ENCODE results near the gene RHOXF2. TPM values are rescaled to one million over a fixed set of nuclear protein-coding genes. Genes with fewer than 3 reads are reported as not detected.

Gene RHOXF2, protein sequence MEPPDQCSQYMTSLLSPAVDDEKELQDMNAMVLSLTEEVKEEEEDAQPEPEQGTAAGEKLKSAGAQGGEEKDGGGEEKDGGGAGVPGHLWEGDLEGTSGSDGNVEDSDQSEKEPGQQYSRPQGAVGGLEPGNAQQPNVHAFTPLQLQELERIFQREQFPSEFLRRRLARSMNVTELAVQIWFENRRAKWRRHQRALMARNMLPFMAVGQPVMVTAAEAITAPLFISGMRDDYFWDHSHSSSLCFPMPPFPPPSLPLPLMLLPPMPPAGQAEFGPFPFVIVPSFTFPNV
- total RNA-seq = not detected in 2 replicates

DNA sequence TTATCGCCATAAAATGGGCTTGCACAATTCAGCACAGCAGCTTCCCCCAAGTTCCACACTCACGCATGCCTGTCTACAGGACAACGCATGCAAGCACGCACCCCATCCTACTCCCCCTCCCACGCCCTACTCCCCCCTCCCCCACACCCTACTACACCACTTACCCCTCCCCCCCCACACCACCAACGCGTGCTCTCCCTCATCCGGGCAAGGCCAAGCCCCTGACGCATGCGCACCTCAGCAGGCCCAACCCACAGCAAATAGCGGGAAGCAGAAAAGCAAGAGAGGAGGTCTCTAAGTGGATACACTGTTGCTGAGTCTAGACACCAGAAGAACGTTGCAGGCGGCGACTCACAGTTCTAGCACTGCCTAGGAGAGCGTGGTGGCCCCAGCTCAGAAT, at the start of gene RHOXF2:
TSS of gene RHOXF2 (plus strand) at position 301 of the 400 bp plus-strand sequence. CDS start 138 bp downstream, outside the sequence.

DNA sequence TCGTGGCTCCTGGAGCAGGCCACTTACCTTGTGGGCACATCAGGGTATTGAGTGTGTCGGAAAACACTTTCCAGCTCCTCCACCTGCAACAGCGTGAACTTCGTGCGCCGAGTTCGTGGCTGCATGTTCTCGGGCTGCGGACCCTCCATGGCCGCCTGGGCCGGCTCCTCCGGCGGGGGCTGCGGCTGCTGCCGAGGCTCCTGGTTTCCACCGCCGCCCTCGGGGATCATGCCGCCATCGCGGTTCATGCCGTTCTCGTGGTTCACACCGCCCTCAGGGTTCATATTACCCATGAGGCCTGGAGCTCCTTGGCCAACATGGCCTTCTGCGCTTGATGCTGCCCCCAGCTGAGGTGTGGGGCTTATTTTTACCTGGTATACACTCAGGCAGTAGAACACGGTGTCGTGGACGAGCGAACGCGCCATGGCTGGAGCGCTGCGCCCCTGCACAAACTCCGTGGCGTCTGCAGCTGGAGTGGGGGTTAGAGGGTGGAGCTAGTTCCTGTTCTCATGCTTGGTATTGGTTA, 42.9 kb upstream of the RHOXF2 start, which contains the start of gene RHOXF1:
TSS of gene RHOXF1 (minus strand) at position 476 of the 526 bp plus-strand sequence. CDS start at position 425, 51 bp downstream.

Other genes with a start within 250 kb of the RHOXF2 start
- 2.2 and 6.5 TPM in 2 replicates for gene NKAP, start 214.9 kb upstream of the RHOXF2 start, total RNA-seq
- not detected in 2 replicates for gene RHOXF2B, start 80.9 kb upstream of the RHOXF2 start, total RNA-seq
- gene RHOXF1, start 42.7 kb upstream of the RHOXF2 start, total RNA-seq = not detected in 2 replicates
- gene ZBTB33, start 92.2 kb downstream of the RHOXF2 start, total RNA-seq = 8.8 and 11.2 TPM in 2 replicates
- gene TMEM255A, start 152.8 kb downstream of the RHOXF2 start, total RNA-seq = not detected in 2 replicates
- gene ATP1B4, start 203.5 kb downstream of the RHOXF2 start, total RNA-seq = not detected in 2 replicates

Data from cardiac atrium fibroblast (primary cell).